Kidney tubule cell (primary cell): ENCODE results near the gene CCDC7.
"Not testable (repeated sequence)": the region's sequence is repeated elsewhere in the genome, so short reads cannot be mapped to it uniquely, and the experiment has no call there.

Source experiments
- DNase-seq: peaks from one replicate; pipeline ENCODE4 v3.0.0-alpha.2; 2018; ENCODE audit warnings: low spot score

Gene CCDC7

GRCh38 chr10:32887481-32887880, 441.5 kb downstream of the CCDC7 start:
- no peak for DNase-seq

GRCh38 chr10:32888161-32888927, 442.4 kb downstream of the CCDC7 start:
- DNase-seq, result no peak

GRCh38 chr10:32889631-32890212, 443.8 kb downstream of the CCDC7 start:
- no peak for DNase-seq

GRCh38 chr10:32890444-32890843, 444.5 kb downstream of the CCDC7 start:
- DNase-seq, result no peak

GRCh38 chr10:32891261-32891660, 445.3 kb downstream of the CCDC7 start:
- peak; percentile 41 for DNase-seq

GRCh38 chr10:32893434-32893833, 447.5 kb downstream of the CCDC7 start:
- DNase-seq, result no peak

GRCh38 chr10:32893916-32894664, 448.1 kb downstream of the CCDC7 start:
- DNase-seq, result no peak

GRCh38 chr10:32895200-32895968, 449.4 kb downstream of the CCDC7 start:
- not testable (repeated sequence) for DNase-seq

GRCh38 chr10:32901815-32902214, 455.9 kb downstream of the CCDC7 start:
- DNase-seq, result no peak

GRCh38 chr10:32905466-32905865, 459.5 kb downstream of the CCDC7 start:
- no peak for DNase-seq

- DNase-seq, result no peak
These were observed 460.7 kb downstream of the CCDC7 start for GRCh38 chr10:32906595-32906994.

GRCh38 chr10:32909456-32909855, 463.5 kb downstream of the CCDC7 start:
- no peak for DNase-seq

- DNase-seq, result not testable (repeated sequence)
These were observed 464.0 kb downstream of the CCDC7 start for GRCh38 chr10:32909970-32910369.

GRCh38 chr10:32911285-32912016, 465.5 kb downstream of the CCDC7 start:
- DNase-seq, result no peak

- DNase-seq, result not testable (repeated sequence)
These were observed 471.9 kb downstream of the CCDC7 start for GRCh38 chr10:32917817-32918216.

GRCh38 chr10:32922170-32922569, 476.2 kb downstream of the CCDC7 start:
- no peak for DNase-seq

GRCh38 chr10:32923134-32923533, 477.2 kb downstream of the CCDC7 start:
- no peak for DNase-seq

GRCh38 chr10:32923849-32924248, 477.9 kb downstream of the CCDC7 start:
- no peak for DNase-seq
